ENCODE measurements around the gene SAMMSON.

DNA sequence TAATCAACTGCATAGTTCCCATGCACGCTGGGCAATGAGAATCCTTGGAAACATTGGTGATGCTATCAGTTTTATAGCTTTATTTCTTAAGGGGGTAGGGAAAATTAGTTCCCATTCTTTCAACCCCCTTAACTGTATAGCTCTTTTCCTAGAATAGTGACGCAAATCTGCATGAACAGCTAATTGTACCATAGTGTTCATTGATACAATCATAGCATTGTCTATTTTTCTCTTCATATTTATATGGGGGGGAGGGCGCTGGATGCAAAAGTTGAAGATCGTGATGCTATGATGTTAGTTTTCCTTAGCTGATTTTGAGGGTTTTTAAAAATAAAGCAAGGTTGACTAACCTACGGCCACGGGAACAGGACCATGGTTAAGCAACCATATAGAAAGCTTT lies 32.4 kb upstream of the SAMMSON start:
- no peak for TF ChIP-seq ELK1 (IDR thresholded peaks at IDR 0.05; ENCODE audit: low read depth, low read length)
- TF ChIP-seq, protein P1, sequence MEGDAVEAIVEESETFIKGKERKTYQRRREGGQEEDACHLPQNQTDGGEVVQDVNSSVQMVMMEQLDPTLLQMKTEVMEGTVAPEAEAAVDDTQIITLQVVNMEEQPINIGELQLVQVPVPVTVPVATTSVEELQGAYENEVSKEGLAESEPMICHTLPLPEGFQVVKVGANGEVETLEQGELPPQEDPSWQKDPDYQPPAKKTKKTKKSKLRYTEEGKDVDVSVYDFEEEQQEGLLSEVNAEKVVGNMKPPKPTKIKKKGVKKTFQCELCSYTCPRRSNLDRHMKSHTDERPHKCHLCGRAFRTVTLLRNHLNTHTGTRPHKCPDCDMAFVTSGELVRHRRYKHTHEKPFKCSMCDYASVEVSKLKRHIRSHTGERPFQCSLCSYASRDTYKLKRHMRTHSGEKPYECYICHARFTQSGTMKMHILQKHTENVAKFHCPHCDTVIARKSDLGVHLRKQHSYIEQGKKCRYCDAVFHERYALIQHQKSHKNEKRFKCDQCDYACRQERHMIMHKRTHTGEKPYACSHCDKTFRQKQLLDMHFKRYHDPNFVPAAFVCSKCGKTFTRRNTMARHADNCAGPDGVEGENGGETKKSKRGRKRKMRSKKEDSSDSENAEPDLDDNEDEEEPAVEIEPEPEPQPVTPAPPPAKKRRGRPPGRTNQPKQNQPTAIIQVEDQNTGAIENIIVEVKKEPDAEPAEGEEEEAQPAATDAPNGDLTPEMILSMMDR (IDR thresholded peaks at IDR 0.05 in 2 of 3, conservative IDR thresholded peaks at IDR 0.05 in 1 of 3; ENCODE audit: control insufficient read depth in 2 of 3, extremely low read depth in 1 of 3, insufficient read depth in 1 of 3, low read depth in 3 of 3, low read length in 3 of 3), result no peak
- no peak for TF ChIP-seq TCF12 (IDR thresholded peaks at IDR 0.05; ENCODE audit: low read depth, low read length)
- TF ChIP-seq, protein P2, sequence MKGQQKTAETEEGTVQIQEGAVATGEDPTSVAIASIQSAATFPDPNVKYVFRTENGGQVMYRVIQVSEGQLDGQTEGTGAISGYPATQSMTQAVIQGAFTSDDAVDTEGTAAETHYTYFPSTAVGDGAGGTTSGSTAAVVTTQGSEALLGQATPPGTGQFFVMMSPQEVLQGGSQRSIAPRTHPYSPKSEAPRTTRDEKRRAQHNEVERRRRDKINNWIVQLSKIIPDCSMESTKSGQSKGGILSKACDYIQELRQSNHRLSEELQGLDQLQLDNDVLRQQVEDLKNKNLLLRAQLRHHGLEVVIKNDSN (IDR thresholded peaks at IDR 0.05; ENCODE audit: borderline replicate concordance, extremely low read length, insufficient read depth, low read depth, low read length), result no peak
- TF ChIP-seq ETV6 (conservative IDR thresholded peaks at IDR 0.05 in 1 of 2, IDR thresholded peaks at IDR 0.05 in 1 of 2; ENCODE audit: borderline replicate concordance in 1 of 2, low read depth in 1 of 2), result no peak
- TF ChIP-seq RCOR1 (conservative IDR thresholded peaks at IDR 0.05; ENCODE audit: low read depth, low read length), result no peak
- TF ChIP-seq EZH2 (IDR thresholded peaks at IDR 0.05; ENCODE audit: borderline replicate concordance, control insufficient read depth, low read depth, low read length), result no peak

All from GM12878 (cell line).